ENCODE data around the gene SHROOM2.

Gene SHROOM2

GRCh38 chrX:9866633-9867032 is 80.4 kb downstream of the SHROOM2 start:
- DNase-seq = no peak

DNA sequence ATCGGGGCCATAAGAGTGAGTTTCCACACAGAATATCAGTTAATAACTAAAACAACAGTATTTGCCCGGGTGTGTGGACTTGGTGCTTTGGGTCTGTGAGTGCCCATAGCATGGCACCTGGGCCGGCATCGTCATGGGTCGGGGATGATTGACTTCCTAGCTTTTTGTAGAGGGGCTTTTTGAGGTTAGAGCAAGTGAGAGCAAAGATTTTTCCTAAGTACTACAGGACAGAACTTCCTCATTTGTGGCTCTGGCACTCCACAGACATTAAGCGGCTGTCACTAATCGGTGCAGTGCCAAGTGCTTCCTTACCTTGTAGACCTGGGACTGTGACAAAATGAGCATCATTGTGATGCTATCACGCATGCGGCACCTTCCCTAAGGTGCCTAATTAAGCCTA is 81.0 kb downstream of the SHROOM2 start:
- DNase-seq = no peak

- DNase-seq = no peak
Measured at GRCh38 chrX:9867753-9868152, 81.5 kb downstream of the SHROOM2 start.

DNA sequence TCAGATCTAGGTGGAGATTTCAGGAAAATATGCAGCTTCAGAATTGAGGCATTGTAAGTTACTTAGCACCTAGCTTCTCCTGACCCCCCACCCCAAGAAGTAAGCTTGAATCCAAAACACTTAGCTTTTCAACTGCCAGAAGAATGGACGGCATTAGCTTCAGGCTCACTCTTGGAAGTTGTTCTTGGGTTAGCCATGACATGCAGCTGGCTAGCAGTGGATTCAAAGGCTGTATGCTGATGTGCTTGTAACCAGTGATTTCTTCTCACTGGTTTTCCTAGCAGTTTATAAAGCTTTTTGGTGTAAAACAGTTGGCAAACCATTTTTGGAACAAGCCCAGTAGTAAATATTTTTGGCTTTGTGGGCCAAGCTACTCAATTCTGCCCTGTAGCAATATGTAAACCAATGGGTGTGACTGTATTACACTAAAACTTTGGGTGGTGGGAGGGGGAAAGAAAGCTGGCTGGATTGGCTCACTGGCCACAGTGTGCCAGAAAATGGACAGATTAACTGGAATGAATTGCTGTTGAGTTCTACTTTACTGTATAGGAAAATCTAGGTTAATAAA is 85.6 kb downstream of the SHROOM2 start:
- no peak for DNase-seq

DNA sequence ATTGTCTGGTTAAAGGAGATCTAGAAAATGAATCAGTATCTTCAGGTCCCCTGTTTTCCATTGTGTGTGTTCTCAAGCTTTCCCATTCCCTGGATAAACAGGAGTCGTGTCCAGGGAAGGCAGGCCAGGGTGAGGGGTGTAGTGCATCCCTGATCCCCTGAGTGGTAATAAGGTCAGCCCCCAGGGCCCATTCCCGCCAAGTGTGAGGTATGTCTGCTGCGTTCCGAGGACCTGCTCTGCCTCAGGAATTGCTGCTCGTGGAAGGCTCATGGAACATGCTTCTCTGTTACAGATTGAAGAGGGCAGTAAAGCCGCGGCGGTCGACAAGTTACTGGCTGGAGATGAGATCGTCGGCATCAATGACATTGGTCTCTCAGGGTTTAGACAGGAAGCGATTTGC is 87.1 kb downstream of the SHROOM2 start:
- DNase-seq = no peak

DNA sequence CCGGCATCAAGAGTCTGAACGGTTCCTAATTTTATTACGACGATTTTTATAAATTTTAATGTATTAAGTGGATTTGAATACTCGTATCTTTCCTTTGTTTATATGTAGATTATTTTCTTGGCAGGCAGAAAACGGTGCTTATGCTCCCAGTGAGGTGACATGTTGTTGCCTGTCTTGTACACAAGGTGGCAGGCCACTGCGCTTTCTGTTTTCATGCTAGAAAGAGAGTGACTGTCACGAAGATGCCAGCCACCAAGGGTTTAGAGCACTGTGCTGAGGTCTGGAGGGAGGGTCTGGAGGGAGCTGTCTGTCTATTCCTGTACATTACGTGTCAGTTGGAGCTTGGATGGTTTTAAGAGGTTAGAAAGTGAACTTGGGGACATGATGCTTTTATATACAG is 87.7 kb downstream of the SHROOM2 start:
- peak; percentile 15 to 27 for DNase-seq

GRCh38 chrX:9874483-9874882 is 88.3 kb downstream of the SHROOM2 start:
- DNase-seq = no peak

- DNase-seq = no peak
Measured at GRCh38 chrX:9875801-9876200, 89.6 kb downstream of the SHROOM2 start.

DNA sequence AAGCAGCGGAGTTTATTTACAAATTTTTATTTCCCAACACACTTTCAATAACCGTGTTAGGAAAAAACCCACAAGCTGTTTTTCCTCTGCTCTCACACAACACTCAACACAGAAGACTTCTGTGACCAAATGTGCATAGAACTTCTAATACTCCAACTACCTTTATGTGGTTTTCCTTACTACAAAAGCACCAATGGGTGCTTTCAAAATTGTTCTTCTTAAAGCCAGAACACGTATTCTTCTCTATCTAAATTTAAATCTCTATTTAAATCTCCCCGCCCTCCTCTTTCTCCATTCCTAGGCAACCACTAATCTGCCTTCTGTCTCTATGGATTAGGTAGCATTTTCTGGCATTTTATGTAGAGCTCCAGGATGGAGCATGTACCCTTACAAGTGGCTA is 90.0 kb downstream of the SHROOM2 start:
- DNase-seq = no peak

DNA sequence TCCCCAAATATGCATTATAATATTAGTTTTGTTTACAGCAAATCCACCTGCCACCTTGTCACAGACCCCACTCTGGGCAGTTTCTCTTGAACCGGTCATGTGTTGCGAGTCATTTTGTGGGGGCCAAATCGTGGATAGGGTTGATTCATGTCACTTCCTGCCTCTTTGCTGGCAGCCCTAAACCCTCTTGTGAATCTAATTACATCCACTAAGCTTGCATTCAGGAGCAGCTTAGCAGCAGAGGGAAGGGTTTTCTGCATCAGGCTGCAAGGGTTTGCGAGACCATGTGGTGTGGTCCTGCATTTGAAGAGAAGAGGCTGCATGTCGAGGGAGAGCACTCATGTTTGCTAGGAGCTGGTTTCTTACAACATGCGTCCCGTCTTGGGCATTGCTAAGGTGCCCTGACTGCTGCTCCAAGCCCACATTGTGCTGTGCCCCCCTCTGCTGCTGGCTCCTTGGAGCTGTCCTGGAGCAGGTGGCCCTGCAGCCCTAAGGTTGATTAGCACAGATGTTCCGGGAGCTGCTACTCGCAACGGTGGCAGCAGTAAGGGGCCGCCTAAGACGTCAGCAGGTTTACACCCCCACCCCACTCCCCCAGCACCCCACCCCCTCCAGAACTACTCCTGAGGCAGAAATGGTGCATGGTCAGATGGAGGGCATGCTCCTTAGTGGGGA is 92.1 kb downstream of the SHROOM2 start:
- no peak for DNase-seq

DNA sequence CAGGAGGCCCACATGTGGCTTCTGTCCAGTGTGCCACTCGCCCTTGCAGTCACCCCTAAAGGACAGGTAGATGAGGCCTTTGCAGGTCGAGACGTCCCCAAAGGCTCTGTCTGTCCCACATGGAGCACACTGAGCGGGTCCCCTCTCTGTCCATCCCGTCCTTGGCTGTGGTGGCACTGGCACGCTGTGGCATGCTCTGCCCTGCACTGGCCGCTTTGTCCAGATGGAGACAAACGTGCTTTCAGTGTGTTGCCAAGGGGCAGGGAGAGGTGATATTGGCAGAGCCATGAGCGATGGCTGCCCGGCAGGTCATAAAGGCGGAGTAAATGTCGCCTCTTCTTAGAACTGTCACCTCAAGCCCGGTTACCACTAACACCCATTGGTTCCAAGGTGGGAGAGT is 94.0 kb downstream of the SHROOM2 start:
- no peak for DNase-seq

- no peak for DNase-seq
Measured at GRCh38 chrX:9880870-9881269, 94.6 kb downstream of the SHROOM2 start.

- DNase-seq = no peak
Measured at GRCh38 chrX:9882669-9883446, 96.6 kb downstream of the SHROOM2 start.

DNA sequence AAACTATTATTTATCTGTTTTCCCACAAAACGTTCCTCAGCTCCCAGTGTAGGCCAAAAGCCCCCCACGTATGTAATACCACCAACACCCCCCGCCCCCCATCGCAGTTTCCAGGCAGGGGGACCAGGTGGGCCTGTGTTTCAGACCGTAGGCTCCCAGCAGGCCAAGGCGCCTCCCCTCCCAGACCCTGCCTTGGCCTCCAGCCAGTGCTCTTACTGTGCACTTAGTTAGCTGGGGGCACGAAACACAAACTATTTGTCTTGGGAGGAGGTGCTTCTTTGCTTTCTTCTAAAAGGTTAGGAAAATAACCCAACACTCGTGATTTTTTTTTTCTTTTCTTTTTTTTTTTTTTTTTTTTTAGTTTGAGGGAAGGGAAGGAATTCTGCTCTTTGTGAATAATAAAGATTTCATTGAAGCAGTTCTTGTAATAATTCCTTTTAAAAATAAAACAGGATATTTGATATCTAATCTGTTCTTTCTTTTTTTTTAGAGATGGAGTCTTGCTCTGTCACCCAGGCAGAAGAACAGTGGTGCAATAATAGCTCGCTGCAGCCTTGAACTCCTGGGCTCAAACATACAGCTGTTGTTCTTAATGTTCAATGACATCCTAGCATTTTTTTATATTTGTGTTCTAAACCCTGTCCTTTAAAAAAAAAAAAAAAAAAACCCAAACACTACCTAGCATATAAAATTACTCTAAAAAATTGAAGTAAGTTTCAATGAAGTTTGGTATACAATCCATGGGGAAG is 98.0 kb downstream of the SHROOM2 start:
- DNase-seq = no peak

- DNase-seq = peak; percentile 21 to 34
Measured at GRCh38 chrX:9885150-9885549, 98.9 kb downstream of the SHROOM2 start.

DNA sequence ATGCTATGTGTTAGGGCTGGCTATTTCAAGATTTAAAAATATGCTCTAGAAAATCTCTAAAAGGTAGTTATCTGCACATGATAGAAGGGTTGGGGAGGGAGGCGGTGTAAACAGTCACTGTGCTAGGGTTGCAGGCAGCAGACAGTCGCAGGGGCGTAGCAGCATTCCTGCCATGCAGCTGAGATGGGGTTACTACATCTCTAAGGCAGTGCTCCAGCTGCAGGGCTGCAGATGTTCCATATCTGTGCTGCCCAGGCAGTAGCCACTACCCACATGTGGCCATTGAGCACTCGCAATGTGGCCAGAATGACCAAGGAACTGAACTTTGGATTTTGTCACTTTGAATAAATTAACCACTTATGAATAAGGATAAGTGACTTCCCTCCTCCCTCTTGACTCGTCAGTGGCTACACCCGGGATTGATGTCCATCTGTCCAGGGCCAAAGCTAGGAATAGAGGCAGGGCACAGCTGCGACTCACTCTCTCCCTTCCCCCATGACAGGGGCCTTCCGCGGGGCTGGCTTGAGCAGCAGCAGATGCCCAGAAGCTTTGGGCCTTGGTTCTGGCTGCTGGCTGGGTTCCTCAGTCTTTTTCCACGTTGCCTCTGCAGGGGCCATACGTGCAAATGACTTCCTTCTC is 101.5 kb downstream of the SHROOM2 start:
- DNase-seq = no peak

DNA sequence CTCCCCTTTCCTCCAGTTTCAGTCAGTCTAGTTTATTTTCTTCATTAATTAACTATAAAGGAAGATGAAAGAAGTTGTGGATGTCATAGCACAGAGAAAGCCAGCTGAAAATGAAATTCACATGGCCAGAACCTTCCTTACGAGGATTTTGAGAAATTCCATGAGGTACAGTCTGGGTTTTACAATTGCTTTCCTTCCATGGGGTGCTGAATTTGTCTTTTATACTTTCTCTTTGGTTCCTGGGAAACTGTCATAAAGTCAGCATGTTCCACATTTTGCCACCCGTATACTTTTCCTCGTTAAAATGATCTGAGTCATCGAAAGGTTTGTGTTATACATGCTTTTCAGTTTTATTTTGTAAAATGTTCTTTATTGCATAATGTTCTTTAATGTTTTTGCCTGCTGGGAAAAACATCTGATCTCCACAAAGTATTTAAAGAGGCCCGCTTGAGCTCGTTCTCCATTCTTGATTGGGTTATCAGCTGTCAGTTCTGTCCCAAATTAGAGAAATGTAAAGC is 102.8 kb downstream of the SHROOM2 start:
- no peak for DNase-seq

- DNase-seq = no peak
Measured at GRCh38 chrX:9890681-9891091, 104.5 kb downstream of the SHROOM2 start.

DNA sequence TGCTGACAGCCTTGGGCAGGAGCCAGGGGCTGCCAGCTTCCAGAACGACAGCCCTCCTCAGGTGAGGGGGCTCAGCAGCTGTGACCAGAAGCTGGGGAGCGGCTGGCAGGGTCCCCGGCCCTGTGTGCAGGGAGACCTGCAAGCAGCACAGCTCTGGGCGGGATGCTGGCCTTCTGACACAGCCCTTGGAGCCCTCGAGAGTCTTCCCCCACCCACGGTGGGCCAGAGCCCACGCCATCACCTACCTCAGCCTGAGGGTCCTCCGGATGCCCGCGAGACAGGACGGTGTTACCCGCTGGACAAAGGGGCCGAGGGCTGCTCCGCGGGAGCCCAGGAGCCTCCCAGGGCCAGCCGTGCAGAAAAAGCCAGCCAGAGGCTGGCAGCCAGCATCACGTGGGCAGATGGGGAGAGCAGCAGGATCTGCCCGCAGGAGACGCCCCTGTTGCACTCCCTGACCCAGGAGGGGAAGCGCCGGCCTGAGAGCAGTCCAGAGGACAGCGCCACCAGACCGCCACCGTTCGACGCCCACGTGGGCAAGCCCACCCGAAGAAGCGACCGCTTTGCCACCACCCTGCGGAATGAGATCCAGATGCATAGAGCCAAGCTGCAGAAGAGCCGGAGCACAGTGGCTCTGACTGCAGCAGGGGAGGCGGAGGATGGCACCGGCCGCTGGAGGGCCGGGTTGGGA is 109.1 kb downstream of the SHROOM2 start:
- DNase-seq = no peak

DNA sequence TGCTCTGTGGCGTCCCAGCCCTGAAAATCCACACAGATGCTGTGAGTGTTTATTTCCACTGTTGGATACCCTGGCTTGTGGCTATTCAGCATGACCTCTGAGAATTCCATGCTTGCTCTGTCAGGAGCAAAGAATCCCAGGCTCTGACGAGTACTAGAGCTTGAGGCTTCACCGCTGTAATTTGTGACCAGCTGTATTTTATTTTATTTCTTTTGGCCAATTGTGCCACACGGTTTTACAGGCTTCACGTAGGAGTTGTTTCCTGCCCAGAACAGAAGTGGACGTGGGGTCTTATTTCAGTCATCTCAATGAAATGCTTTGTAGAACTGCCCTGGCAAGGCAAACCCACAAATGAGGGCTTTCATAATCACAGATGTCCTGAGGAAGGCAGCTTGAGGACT is 111.5 kb downstream of the SHROOM2 start:
- no peak for DNase-seq

DNA sequence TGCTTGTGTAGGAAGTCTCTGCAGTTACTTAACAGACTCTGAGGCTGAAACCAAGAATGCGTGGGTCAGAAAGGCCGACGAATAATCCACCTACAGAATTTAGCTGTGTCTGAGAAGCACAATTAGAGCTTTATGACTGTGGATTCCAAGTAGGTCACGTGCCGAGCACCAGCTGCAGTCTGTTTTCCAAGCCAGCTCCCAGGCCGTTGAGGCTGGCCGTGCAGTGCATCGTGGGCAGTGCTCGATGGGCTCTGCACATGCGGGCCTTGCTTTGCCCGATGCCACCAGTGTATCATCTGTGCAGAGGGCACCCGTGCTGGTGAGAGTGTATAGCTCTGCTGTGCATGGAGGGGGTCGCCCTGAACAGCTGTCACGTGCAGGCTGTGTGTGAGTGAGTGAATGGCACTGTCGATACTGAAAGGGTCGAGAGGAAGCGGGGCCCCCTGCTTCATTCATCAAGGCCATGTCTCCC is 113.4 kb downstream of the SHROOM2 start:
- no peak for DNase-seq

DNA sequence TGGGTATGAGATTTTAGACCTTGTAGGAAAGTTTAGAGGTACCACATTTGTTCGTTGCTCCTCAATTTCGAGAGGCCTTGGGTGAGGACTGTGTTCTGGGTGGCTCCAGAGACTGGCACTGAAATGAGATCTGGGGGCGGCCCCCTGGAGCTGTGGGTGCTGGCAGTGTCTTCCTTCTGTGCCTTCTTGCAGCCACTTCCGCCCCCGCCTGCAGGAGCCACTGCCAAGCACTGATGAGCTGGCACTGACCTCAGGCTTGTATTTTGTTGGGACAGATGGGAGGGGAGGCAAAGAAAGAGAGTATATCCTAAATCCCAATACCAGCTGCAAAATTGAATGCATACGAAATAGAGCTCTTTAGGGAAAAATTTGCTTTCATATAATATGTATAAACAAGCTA is 116.4 kb downstream of the SHROOM2 start:
- DNase-seq = no peak
